Neural cell (in vitro differentiated cells): Measurements from ENCODE around the gene TBRG1. TPM values are rescaled to one million over a fixed set of nuclear protein-coding genes. Genes with fewer than 3 reads are reported as not detected.

Source experiments
- H2AFZ ChIP-seq: fragments of 200-600, 300-800 bp; sonication (generic), shearing (Covaris generic); 2 replicates; pipeline ENCODE4 v1.6.0; 2014; ENCODE audit warnings: low read depth, mild to moderate bottlenecking, antibody characterized with exemption, low read length, moderate library complexity
- H3F3A ChIP-seq: fragments of 200-600 bp; shearing (Covaris generic); 2 replicates; pipeline ENCODE4 v1.6.1; 2016; ENCODE audit warnings: mild to moderate bottlenecking, moderate library complexity, mixed read lengths, antibody characterized with exemption, low read length; ENCODE audit not compliant: insufficient read depth, poor library complexity, severe bottlenecking
- H3K27ac ChIP-seq: fragments of 200-600, 300-800 bp; sonication (generic), shearing (Covaris generic); 2 replicates; pipeline ENCODE4 v1.5.1; 2014; ENCODE audit warnings: mild to moderate bottlenecking, low read length, moderate library complexity
- H3K27me3 ChIP-seq: fragments of 300-800, 200-600 bp; sonication (generic), shearing (Covaris generic); 2 replicates; pipeline ENCODE4 v1.6.0; 2014; ENCODE audit warnings: mild to moderate bottlenecking, low read depth, low read length, moderate library complexity; ENCODE audit not compliant: insufficient read depth
- H3K36me3 ChIP-seq: fragments of 300-800, 200-600 bp; sonication (generic), shearing (Covaris generic); 2 replicates; pipeline ENCODE4 v1.5.1; 2014; ENCODE audit warnings: mild to moderate bottlenecking, antibody characterized with exemption, low read length, moderate library complexity; ENCODE audit not compliant: insufficient read depth
- H3K4me2 ChIP-seq: fragments of 300-800, 200-600 bp; sonication (generic), shearing (Covaris generic); 2 replicates; pipeline ENCODE4 v1.6.0; 2014; ENCODE audit warnings: mild to moderate bottlenecking, low read length
- H3K4me3 ChIP-seq: fragments of 300-800, 200-600 bp; sonication (generic), shearing (Covaris generic); 2 replicates; pipeline ENCODE4 v1.5.1; 2014; ENCODE audit warnings: mild to moderate bottlenecking, low read length, moderate library complexity
- H3K79me2 ChIP-seq: fragments of 200-600 bp; shearing (Covaris generic); replicated peaks from 2 replicates; pipeline ENCODE4 v1.6.0; 2014; ENCODE audit warnings: mild to moderate bottlenecking, low read length, moderate library complexity; ENCODE audit not compliant: insufficient read depth
- H3K9ac ChIP-seq: fragments of 300-800, 200-600 bp; sonication (generic), shearing (Covaris generic); 2 replicates; pipeline ENCODE4 v1.6.1; 2016; ENCODE audit warnings: mild to moderate bottlenecking, low read length, mixed read lengths
- H3K9me2 ChIP-seq: fragments of 200-600 bp; shearing (Covaris generic); 2 replicates; pipeline ENCODE4 v1.6.1; 2016; ENCODE audit warnings: mild to moderate bottlenecking, low read length, mixed read lengths; ENCODE audit not compliant: insufficient read depth
- H3K9me3 ChIP-seq: fragments of 200-600, 300-800 bp; sonication (generic), shearing (Covaris generic); 2 replicates; pipeline ENCODE4 v1.6.1; 2016; ENCODE audit warnings: mild to moderate bottlenecking, mixed run types, low read length, moderate library complexity, mixed read lengths
- H4K20me1 ChIP-seq: fragments of 200-600 bp; shearing (Covaris generic); 2 replicates; pipeline ENCODE4 v1.6.1; 2016; ENCODE audit warnings: mild to moderate bottlenecking, mixed run types; ENCODE audit not compliant: insufficient read depth
- CTCF ChIP-seq: fragments of 450-650 bp; IDR thresholded peaks from 2 replicates; pipeline ENCODE4 v1.5.1; 2014; ENCODE audit warnings: antibody characterized with exemption, mild to moderate bottlenecking, moderate library complexity; ENCODE audit not compliant: poor library complexity, severe bottlenecking
- EP300 ChIP-seq: fragments of 450-650 bp; conservative IDR thresholded peaks from 2 replicates; pipeline ENCODE4 v1.6.1; 2014; ENCODE audit warnings: antibody characterized with exemption, mild to moderate bottlenecking, moderate library complexity; ENCODE audit not compliant: poor library complexity, severe bottlenecking
- EZH2 ChIP-seq: fragments of 200-600, 300-800 bp; shearing (Covaris generic), sonication (generic); IDR thresholded peaks from 2 replicates; pipeline ENCODE4 v1.6.1; 2014; ENCODE audit warnings: antibody characterized with exemption, low read length, borderline replicate concordance, mild to moderate bottlenecking; ENCODE audit not compliant: insufficient read depth, poor library complexity, severe bottlenecking
- MXI1 ChIP-seq: fragments of 450-650 bp; conservative IDR thresholded peaks from 2 replicates; pipeline ENCODE4 v1.6.1; 2014; ENCODE audit warnings: antibody characterized with exemption, mild to moderate bottlenecking; ENCODE audit not compliant: poor library complexity, severe bottlenecking
- POLR2AphosphoS5 ChIP-seq: IDR thresholded peaks from 2 replicates; pipeline ENCODE4 v1.6.1; 2012
- RAD21 ChIP-seq: fragments of 450-650 bp; conservative IDR thresholded peaks from 2 replicates; pipeline ENCODE4 v1.6.1; 2014; ENCODE audit warnings: antibody characterized with exemption, mild to moderate bottlenecking, moderate library complexity
- REST ChIP-seq: IDR thresholded peaks from 2 replicates; pipeline ENCODE4 v1.6.1; 2012; ENCODE audit warnings: borderline replicate concordance
- SMC3 ChIP-seq: fragments of 450-650 bp; conservative IDR thresholded peaks from 2 replicates; pipeline ENCODE4 v1.6.1; 2014; ENCODE audit warnings: antibody characterized with exemption, mild to moderate bottlenecking, moderate library complexity; ENCODE audit not compliant: poor library complexity
- TAF1 ChIP-seq: IDR thresholded peaks from 2 replicates; pipeline ENCODE4 v1.6.1; 2012; ENCODE audit warnings: low read depth
- polyA plus RNA-seq: library from polyadenylated mRNA; depleted of rRNA; stranded (reverse); fragments of >200 nt; gene quantifications from 2 replicates; pipeline ENCODE4 v1.2.3, GENCODE V29; 2014

The TBRG1 gene
- polyA plus RNA-seq, 1 donor from 2014 or later = 83.2 TPM

- Histone ChIP-seq H3K4me3 (no peak overlapping the region), H3K36me3 (no peaks in the 10 kb centered on the region), H3K9me3 (no peaks in the 10 kb centered on the region), H3K79me2 (no peaks in the 10 kb centered on the region), H3K9ac (no peak overlapping the region), H2AFZ (no peak overlapping the region), H3K27me3 (no peaks in the 10 kb centered on the region), H3F3A (peaks cover 8% of the 10 kb centered on the region), H4K20me1 (no peaks in the 10 kb centered on the region), H3K9me2 (no peaks in the 10 kb centered on the region), H3K4me2 (no peak overlapping the region), H3K27ac (no peak overlapping the region)
- TF ChIP-seq RAD21 = no peak
- no peak for TF ChIP-seq CTCF
Observed at GRCh38 chr11:124662106-124662505, 39.4 kb downstream of the TBRG1 start.

- Histone ChIP-seq H3F3A (peaks cover 1% of the 10 kb centered on the region), H3K9me2 (no peaks in the 10 kb centered on the region), H3K4me2 (no peak overlapping the region), H2AFZ (no peak overlapping the region), H3K9me3 (no peaks in the 10 kb centered on the region), H3K9ac (no peak overlapping the region), H4K20me1 (no peaks in the 10 kb centered on the region), H3K36me3 (no peaks in the 10 kb centered on the region), H3K27me3 (no peaks in the 10 kb centered on the region), H3K79me2 (no peaks in the 10 kb centered on the region), H3K4me3 (no peak overlapping the region), H3K27ac (no peak overlapping the region)
- TF ChIP-seq REST (no peak), POLR2AphosphoS5 (no peak), EZH2 (no peak), MXI1 (no peak), EP300 (no peak), TAF1 (no peak), CTCF (no peak), RAD21 (no peak), SMC3 (no peak)
Observed at GRCh38 chr11:124663861-124664260, 41.2 kb downstream of the TBRG1 start.
